CD4-positive, alpha-beta T cell treated with Interleukin-17A for 4 hours (primary cell): Measurements from ENCODE around the gene FIBCD1.

Experiments used
- DNase-seq: peaks from one replicate; pipeline ENCODE4 v3.0.0-alpha.2; 2020; ENCODE audit warnings: mixed read lengths

Gene FIBCD1

GRCh38 chr9:130938652-130939404, at the start of gene FIBCD1:
FIBCD1 (minus strand) TSS chr9:130939247; CDS start chr9:130938607, 640 bp downstream.
- no peak for DNase-seq

GRCh38 chr9:130988400-130988747, 49.3 kb upstream of the FIBCD1 start:
- no peak for DNase-seq

- DNase-seq = no peak
Measured at GRCh38 chr9:130987738-130988399, 48.8 kb upstream of the FIBCD1 start.

GRCh38 chr9:130987054-130987453, 48.0 kb upstream of the FIBCD1 start:
- DNase-seq = no peak

GRCh38 chr9:130986356-130986965, 47.4 kb upstream of the FIBCD1 start:
- DNase-seq = no peak

GRCh38 chr9:130985606-130986162, 46.6 kb upstream of the FIBCD1 start:
- no peak for DNase-seq

- DNase-seq = no peak
Measured at GRCh38 chr9:130985029-130985428, 46.0 kb upstream of the FIBCD1 start.

GRCh38 chr9:130984521-130984920, 45.5 kb upstream of the FIBCD1 start:
- DNase-seq = no peak

- DNase-seq = no peak
Measured at GRCh38 chr9:130983970-130984369, 44.9 kb upstream of the FIBCD1 start.

- DNase-seq = no peak
Measured at GRCh38 chr9:130983359-130983670, 44.3 kb upstream of the FIBCD1 start.

- no peak for DNase-seq
Measured at GRCh38 chr9:130982636-130983358, 43.8 kb upstream of the FIBCD1 start.

- DNase-seq = no peak
Measured at GRCh38 chr9:130981756-130982137, 42.7 kb upstream of the FIBCD1 start.

GRCh38 chr9:130981002-130981755, 42.1 kb upstream of the FIBCD1 start:
- DNase-seq = no peak

- DNase-seq = no peak
Measured at GRCh38 chr9:130980526-130980925, 41.5 kb upstream of the FIBCD1 start.

- no peak for DNase-seq
Measured at GRCh38 chr9:130979591-130980385, 40.7 kb upstream of the FIBCD1 start.

- no peak for DNase-seq
Measured at GRCh38 chr9:130977811-130978221, 38.8 kb upstream of the FIBCD1 start.

- no peak for DNase-seq
Measured at GRCh38 chr9:130975932-130976841, 37.1 kb upstream of the FIBCD1 start.

GRCh38 chr9:130975156-130975555, 36.1 kb upstream of the FIBCD1 start:
- no peak for DNase-seq

- DNase-seq = no peak
Measured at GRCh38 chr9:130974697-130975096, 35.6 kb upstream of the FIBCD1 start.

- DNase-seq = no peak
Measured at GRCh38 chr9:130973686-130974281, 34.7 kb upstream of the FIBCD1 start.
